Neuronal stem cell (in vitro differentiated cells): ENCODE results near the gene INTS7.

Source experiments
- DNase-seq: peaks from one replicate; pipeline ENCODE4 v3.0.0-alpha.2; 2013; ENCODE audit warnings: low spot score
- H2AFZ ChIP-seq: one replicate; pipeline ENCODE4 v1.6.1; 2013; ENCODE audit warnings: mild to moderate bottlenecking, low read length, inconsistent platforms
- H2AK5ac ChIP-seq: 2 replicates; pipeline ENCODE4 v1.6.1; 2013; ENCODE audit warnings: low read depth, mild to moderate bottlenecking, inconsistent platforms, low read length, moderate library complexity, mixed read lengths
- H2BK120ac ChIP-seq: 2 replicates; pipeline ENCODE4 v1.6.1; 2013; ENCODE audit warnings: low read depth, mild to moderate bottlenecking, inconsistent platforms, low read length, moderate library complexity, mixed read lengths
- H2BK12ac ChIP-seq: one replicate; pipeline ENCODE4 v1.6.1; 2013; ENCODE audit warnings: low read length, inconsistent platforms
- H2BK15ac ChIP-seq: 2 replicates; pipeline ENCODE4 v1.6.1; 2013; ENCODE audit warnings: mild to moderate bottlenecking, low read length, inconsistent platforms, mixed read lengths
- H2BK5ac ChIP-seq: one replicate; pipeline ENCODE4 v1.6.1; 2013; ENCODE audit warnings: inconsistent platforms, mild to moderate bottlenecking, low read length, moderate library complexity
- H3K14ac ChIP-seq: one replicate; pipeline ENCODE4 v1.6.1; 2013; ENCODE audit warnings: low read length, inconsistent platforms
- H3K18ac ChIP-seq: 2 replicates; pipeline ENCODE4 v1.6.1; 2013; ENCODE audit warnings: low read length, inconsistent platforms
- H3K23ac ChIP-seq: 2 replicates; pipeline ENCODE4 v1.6.1; 2013; ENCODE audit warnings: low read depth, mild to moderate bottlenecking, mixed read lengths, low read length, inconsistent platforms; ENCODE audit not compliant: poor library complexity
- H3K27ac ChIP-seq: replicated peaks from 3 replicates; pipeline ENCODE4 v1.5.1; 2013; ENCODE audit warnings: low read length, inconsistent platforms
- H3K27me3 ChIP-seq, 3 experiments: 2 replicates each; pipeline ENCODE4 v1.6.1; 2013; ENCODE audit warnings: low read length in 3 of 3, mild to moderate bottlenecking in 2 of 3, inconsistent platforms in 1 of 3, low read depth in 1 of 3, mixed read lengths in 1 of 3, moderate library complexity in 1 of 3; ENCODE audit not compliant: control insufficient read depth in 3 of 3, insufficient read depth in 3 of 3
- H3K36me3 ChIP-seq, 2 donors: replicated peaks in 1 of 2; 2 replicates each; pipeline ENCODE4 v1.6.1; 2013; ENCODE audit warnings: low read length in 2 of 2; ENCODE audit not compliant: control insufficient read depth in 2 of 2, insufficient read depth in 2 of 2
- H3K4ac ChIP-seq: 2 replicates; pipeline ENCODE4 v1.6.1; 2013; ENCODE audit warnings: inconsistent platforms, mild to moderate bottlenecking, low read length, moderate library complexity
- H3K4me1 ChIP-seq, 2 donors: 1 replicate in 1 of 2; 2 replicates in 1 of 2; pipeline ENCODE4 v1.6.1; 2013; ENCODE audit warnings: low read length in 2 of 2, low read depth in 1 of 2; ENCODE audit not compliant: control insufficient read depth in 2 of 2, insufficient read depth in 1 of 2
- H3K4me2 ChIP-seq: one replicate; pipeline ENCODE4 v1.6.1; 2013; ENCODE audit warnings: mild to moderate bottlenecking, low read length, inconsistent platforms; ENCODE audit not compliant: insufficient read depth, poor library complexity, severe bottlenecking
- H3K4me3 ChIP-seq, 2 donors: 2 replicates each; pipeline ENCODE4 v1.5.1; 2013; ENCODE audit warnings: low read length in 2 of 2, mild to moderate bottlenecking in 2 of 2, inconsistent platforms in 1 of 2, moderate library complexity in 1 of 2
- H3K79me1 ChIP-seq: one replicate; pipeline ENCODE4 v1.6.1; 2013; ENCODE audit warnings: low read depth, mild to moderate bottlenecking, inconsistent platforms, low read length, moderate library complexity
- H3K9ac ChIP-seq: one replicate; pipeline ENCODE4 v1.6.1; 2013; ENCODE audit warnings: mild to moderate bottlenecking, low read depth, low read length, inconsistent platforms; ENCODE audit not compliant: poor library complexity
- H3K9me3 ChIP-seq, 2 donors: replicated peaks in 1 of 2; 2 replicates each; pipeline versions ENCODE3 to v1.6.1; 2013; ENCODE audit warnings: low read length in 2 of 2, mild to moderate bottlenecking in 2 of 2, inconsistent platforms in 1 of 2, low read depth in 1 of 2, mixed read lengths in 1 of 2, moderate library complexity in 1 of 2; ENCODE audit not compliant: control insufficient read depth in 2 of 2, insufficient read depth in 1 of 2
- H4K8ac ChIP-seq: one replicate; pipeline ENCODE4 v1.6.1; 2013; ENCODE audit warnings: low read depth, mild to moderate bottlenecking, inconsistent platforms, low read length, moderate library complexity
- H4K91ac ChIP-seq: one replicate; pipeline ENCODE4 v1.6.1; 2013; ENCODE audit warnings: low read length, low read depth, mild to moderate bottlenecking, inconsistent platforms; ENCODE audit not compliant: poor library complexity
- WGBS, 2 donors: extraction: QIAGEN DNeasy Blood & Tissue Kit; methylation state at CpG; one replicate each; pipeline ENCODE4 v1.1.7; 2013; ENCODE audit warnings: missing lambda C conversion rate in 2 of 2, mixed read lengths in 1 of 2; ENCODE audit not compliant: insufficient read length in 2 of 2, insufficient replicate concordance in 1 of 2; ENCODE audit errors: extremely low coverage in 2 of 2; 5-methylcytosine and 5-hydroxymethylcytosine counted together

Gene INTS7

GRCh38 chr1:211929683-211930082 is 105.7 kb downstream of the INTS7 start:
- Histone ChIP-seq H3K4me2 (no peak overlapping the region), H3K4me1 (peaks cover 0 to 7% of the 10 kb centered on the region in 2 donors), H3K4ac (no peak overlapping the region), H3K27me3 (peaks cover 0 to 14% (median 0%) of the 10 kb centered on the region in 3 experiments), H3K9ac (no peak overlapping the region), H3K36me3 (no peaks in the 10 kb centered on the region), H3K9me3 (no peaks in the 10 kb centered on the region), H2AFZ (peak overlapping the region; percentile 40), H2BK120ac (no peak overlapping the region), H3K27ac (no peak overlapping the region), H2BK12ac (no peak overlapping the region), H4K8ac (no peak overlapping the region), H3K18ac (no peak overlapping the region), H4K91ac (no peak overlapping the region), H3K4me3 (no peak overlapping the region), H3K14ac (no peak overlapping the region), H2BK5ac (no peak overlapping the region), H3K79me1 (no peaks in the 10 kb centered on the region), H2BK15ac (no peak overlapping the region), H2AK5ac (no peak overlapping the region), H3K23ac (no peak overlapping the region)
- no CpG with 5 or more reads among the region's 2 CpGs for WGBS, 2 donors
- DNase-seq = no peak

DNA sequence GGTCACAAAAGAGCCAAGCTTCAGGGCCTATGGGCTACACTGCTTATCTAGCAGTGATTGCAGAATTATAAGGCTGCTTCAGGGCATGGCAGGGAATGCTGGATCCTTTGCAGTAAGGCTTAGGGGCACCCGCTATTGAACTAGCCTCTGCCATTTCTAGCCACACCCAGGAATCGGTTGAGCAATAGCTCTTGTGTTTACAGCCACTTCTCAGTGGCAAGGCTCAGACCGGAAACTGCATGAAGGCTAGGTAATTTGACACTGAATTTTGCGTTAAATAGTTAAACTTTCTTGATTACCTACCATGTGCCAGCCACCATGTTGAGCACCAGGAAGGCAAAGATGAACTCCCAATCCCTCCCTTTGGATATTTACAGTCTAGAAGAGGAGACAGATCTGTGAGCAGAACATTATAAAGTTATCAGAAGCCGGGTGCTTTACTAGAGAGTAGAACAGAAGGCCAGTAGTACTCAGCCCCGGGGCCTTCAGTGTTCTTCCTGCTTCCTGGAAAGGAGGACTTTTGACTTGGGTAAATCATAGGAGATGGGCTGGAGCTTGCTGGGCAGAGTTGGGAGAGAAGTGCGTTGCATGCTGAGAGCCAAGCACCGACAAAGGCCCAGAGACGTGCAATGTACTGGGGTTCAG is 106.2 kb downstream of the INTS7 start:
- H2AFZ ChIP-seq = peak overlapping the region; percentile 40
- no CpG with 5 or more reads among the region's 9 CpGs for WGBS, 2 donors

DNA sequence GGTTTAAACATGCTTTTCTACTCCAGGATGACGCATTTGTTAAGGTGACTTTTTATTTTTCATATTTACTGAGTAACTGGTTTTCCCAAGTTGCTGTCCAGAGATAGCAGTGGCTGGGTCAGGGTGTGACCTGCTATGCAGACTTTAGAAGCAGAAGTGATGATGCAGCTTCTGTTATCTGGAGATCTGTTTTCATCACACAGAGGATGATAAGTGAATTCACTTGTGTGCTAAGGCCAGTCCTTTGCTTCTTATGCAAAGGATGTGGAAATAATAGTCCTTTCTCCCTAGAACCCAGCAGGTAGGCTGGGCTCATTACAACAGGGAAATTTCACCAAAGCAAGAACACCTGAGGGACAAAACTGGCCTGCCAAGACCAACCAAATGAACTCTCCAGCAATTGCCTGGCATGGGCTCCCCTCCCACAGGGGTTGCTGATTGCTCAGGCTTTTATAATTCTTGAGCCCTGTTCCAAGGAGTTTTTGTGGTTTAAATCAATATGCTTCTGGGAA is 107.0 kb downstream of the INTS7 start:
- H3K27me3 ChIP-seq = peaks cover 0 to 26% (median 0%) of the 10 kb centered on the region in 3 experiments
- no peak overlapping the region for H3K4me2 ChIP-seq
- H2AFZ ChIP-seq = no peak overlapping the region
- no peak overlapping the region for H3K14ac ChIP-seq
- H2BK120ac ChIP-seq = no peak overlapping the region
- no peak overlapping the region for H3K9ac ChIP-seq
- DNase-seq = no peak
- H4K91ac ChIP-seq = no peak overlapping the region
- H3K23ac ChIP-seq = no peak overlapping the region
- no peak overlapping the region for H4K8ac ChIP-seq
- no peak overlapping the region for H3K4me3 ChIP-seq
- H2AK5ac ChIP-seq = no peak overlapping the region
- WGBS, 2 donors = no CpG with 5 or more reads among the region's 1 CpG
- H3K4me1 ChIP-seq = peaks cover 0 to 3% of the 10 kb centered on the region in 2 donors
- H3K4ac ChIP-seq = no peak overlapping the region
- no peak overlapping the region for H2BK15ac ChIP-seq
- H3K9me3 ChIP-seq = no peaks in the 10 kb centered on the region
- H3K36me3 ChIP-seq = no peaks in the 10 kb centered on the region
- no peak overlapping the region for H3K27ac ChIP-seq
- no peaks in the 10 kb centered on the region for H3K79me1 ChIP-seq
- no peak overlapping the region for H2BK12ac ChIP-seq
- no peak overlapping the region for H3K18ac ChIP-seq
- H2BK5ac ChIP-seq = no peak overlapping the region

More for the DNA sequence above, 106.2 kb downstream of the INTS7 start:
- H3K79me1 ChIP-seq = no peaks in the 10 kb centered on the region
- no peak overlapping the region for H3K27ac ChIP-seq
- no peak overlapping the region for H2BK120ac ChIP-seq
- no peak overlapping the region for H3K9ac ChIP-seq
- no peak overlapping the region for H2BK12ac ChIP-seq
- no peak overlapping the region for H2AK5ac ChIP-seq
- no peaks in the 10 kb centered on the region for H3K36me3 ChIP-seq
- no peak overlapping the region for H4K91ac ChIP-seq
- no peak overlapping the region for H4K8ac ChIP-seq
- H3K4me1 ChIP-seq = peaks cover 0 to 3% of the 10 kb centered on the region in 2 donors
- no peak overlapping the region for H3K18ac ChIP-seq
- no peak for DNase-seq
- H2BK15ac ChIP-seq = no peak overlapping the region
- no peak overlapping the region for H3K4me3 ChIP-seq
- H3K9me3 ChIP-seq = no peaks in the 10 kb centered on the region
- peaks cover 0 to 18% (median 0%) of the 10 kb centered on the region in 3 experiments for H3K27me3 ChIP-seq
- H3K23ac ChIP-seq = no peak overlapping the region
- no peak overlapping the region for H3K14ac ChIP-seq
- H2BK5ac ChIP-seq = no peak overlapping the region
- no peak overlapping the region for H3K4ac ChIP-seq
- no peak overlapping the region for H3K4me2 ChIP-seq

DNA sequence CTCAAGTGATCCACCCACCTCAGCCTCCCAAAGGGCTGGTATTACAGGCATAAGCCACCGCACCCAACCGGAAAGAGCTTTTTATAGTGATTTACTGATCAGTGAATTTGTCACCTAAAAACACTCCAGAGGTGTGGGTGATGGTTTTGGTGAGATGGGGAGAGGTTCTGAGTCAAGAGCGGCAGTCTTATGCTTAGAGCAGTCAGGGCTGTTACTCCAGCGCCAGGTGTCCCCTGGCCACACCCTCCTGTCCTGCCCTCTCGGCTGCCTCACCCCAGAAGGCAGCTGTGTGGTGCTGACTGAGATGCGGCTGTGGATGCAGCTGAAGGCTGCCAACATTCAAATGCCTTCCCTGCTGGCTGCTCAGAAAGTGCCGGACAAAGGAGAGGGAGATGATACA is 110.3 kb downstream of the INTS7 start:
- WGBS, 2 donors = no CpG with 5 or more reads among the region's 7 CpGs
- no peaks in the 10 kb centered on the region for H3K36me3 ChIP-seq
- H3K4me2 ChIP-seq = no peak overlapping the region
- no peak overlapping the region for H2BK15ac ChIP-seq
- H2BK5ac ChIP-seq = no peak overlapping the region
- no peak overlapping the region for H3K4me3 ChIP-seq
- H3K79me1 ChIP-seq = no peaks in the 10 kb centered on the region
- no peaks in the 10 kb centered on the region for H3K9me3 ChIP-seq
- no peak overlapping the region for H4K8ac ChIP-seq
- H3K4ac ChIP-seq = no peak overlapping the region
- H3K23ac ChIP-seq = peak overlapping the region; percentile 13
- H3K9ac ChIP-seq = no peak overlapping the region
- H2AK5ac ChIP-seq = no peak overlapping the region
- no peak overlapping the region for H3K18ac ChIP-seq
- H3K4me1 ChIP-seq = peaks cover 0 to 2% of the 10 kb centered on the region in 2 donors
- no peak overlapping the region for H4K91ac ChIP-seq
- H2AFZ ChIP-seq = peak overlapping the region; percentile 2
- no peak overlapping the region for H3K27ac ChIP-seq
- peaks cover 0 to 36% (median 0%) of the 10 kb centered on the region in 3 experiments for H3K27me3 ChIP-seq
- no peak overlapping the region for H3K14ac ChIP-seq
- no peak for DNase-seq
- H2BK120ac ChIP-seq = no peak overlapping the region
- H2BK12ac ChIP-seq = no peak overlapping the region
